Urothelium cell line (cell line): ENCODE measurements around the gene P2RX3.
"Not testable (repeated sequence)": the region's sequence is repeated elsewhere in the genome, so short reads cannot be mapped to it uniquely, and the experiment has no call there.

Source experiments
- DNase-seq: peaks from one replicate; pipeline ENCODE4 v3.0.0; 2011; ENCODE audit warnings: low spot score, mixed read lengths
- FAIRE-seq: peaks from 2 replicates; lab custom pipeline; 2011; peaks lifted over from hg19 to GRCh38; lab: Jason Lieb, UNC

Gene P2RX3

DNA sequence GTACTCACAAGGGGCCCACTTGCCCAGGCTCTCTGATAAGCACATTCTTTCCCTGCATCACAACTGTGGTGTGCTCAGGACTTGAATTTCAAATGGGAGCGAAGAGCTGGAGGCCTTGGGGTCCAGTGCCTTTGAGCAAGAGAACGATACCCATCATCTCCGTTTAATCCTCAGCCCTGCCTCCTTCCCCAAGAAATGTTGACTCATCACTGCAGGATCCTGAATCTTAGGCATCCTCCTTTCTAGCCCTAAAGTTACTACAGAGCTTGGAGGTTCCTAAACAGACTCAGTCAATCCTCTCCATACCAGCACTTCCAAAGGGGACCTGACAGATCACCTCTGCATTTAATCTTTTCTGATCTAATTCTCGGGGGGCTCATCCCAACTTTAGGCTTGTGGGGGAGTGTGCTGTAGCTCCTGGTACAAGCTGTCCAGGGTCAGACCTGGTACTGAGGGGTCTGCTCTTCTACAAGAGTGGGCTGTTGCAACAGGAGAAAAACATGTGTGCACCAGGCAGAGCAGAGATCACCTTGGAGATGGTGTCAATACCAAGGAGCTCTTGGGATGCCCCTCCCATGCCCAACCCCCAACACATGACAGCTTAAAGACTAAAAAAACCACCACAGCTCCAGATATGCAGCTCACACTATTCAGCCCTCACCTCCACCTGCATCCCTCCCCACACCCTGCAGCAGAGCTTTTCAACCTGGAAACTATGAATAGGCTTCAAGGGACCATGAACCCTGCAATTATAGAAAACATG is 56.2 kb downstream of the P2RX3 start:
- DNase-seq (no peak), FAIRE-seq (no peak)

DNA sequence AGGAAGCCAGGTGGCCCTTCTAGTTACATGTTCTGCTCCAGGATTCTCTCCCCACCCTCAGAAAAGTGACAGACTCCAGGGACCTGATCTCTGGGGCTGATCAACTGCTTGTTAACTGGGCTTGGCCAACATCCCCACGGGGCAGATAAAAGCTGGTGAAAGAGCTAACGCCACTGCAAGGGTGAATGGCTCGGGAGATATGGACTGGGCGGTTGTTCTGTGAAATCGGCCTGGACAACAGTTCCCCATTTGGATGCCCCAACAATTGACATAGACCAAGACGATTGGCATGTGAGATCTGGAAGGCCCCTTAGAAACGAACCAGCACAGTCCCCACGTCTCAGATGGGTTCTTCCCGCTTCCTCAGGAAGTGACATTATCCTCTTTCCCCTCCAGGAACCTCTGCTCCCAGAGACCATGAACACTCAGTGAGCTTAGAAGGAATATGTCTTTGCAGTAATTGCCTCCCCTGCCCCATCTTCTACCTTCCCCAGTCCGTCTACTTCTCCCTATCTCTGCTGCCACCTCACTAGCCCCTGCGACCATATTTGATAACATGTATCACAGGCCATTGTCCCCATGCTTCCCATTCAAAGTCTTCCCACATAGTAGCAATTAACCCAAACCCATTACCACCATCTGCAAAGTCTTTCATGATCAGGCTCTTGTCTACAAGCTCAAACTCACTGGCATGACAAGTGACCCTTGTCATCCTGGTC is 57.9 kb downstream of the P2RX3 start:
- no peak for DNase-seq
- no peak for FAIRE-seq

DNA sequence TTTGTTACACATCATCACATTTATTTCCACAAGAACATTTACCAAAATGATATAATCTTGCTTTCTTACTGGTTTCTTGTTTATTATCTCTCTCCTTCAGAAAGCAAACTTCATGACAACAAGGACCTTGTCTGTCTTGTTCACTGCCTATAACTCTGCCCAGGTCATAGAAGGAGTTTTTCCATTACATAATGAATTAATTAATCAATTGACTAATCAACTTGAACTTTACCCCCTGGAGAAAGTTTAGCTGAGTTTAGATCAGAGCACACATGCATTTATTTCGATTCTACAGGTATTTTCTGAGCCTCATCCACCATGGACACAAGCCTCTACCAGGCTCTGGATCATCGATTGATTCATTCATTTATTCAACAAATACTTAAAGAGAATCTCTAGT is 58.6 kb downstream of the P2RX3 start:
- FAIRE-seq: no peak

DNA sequence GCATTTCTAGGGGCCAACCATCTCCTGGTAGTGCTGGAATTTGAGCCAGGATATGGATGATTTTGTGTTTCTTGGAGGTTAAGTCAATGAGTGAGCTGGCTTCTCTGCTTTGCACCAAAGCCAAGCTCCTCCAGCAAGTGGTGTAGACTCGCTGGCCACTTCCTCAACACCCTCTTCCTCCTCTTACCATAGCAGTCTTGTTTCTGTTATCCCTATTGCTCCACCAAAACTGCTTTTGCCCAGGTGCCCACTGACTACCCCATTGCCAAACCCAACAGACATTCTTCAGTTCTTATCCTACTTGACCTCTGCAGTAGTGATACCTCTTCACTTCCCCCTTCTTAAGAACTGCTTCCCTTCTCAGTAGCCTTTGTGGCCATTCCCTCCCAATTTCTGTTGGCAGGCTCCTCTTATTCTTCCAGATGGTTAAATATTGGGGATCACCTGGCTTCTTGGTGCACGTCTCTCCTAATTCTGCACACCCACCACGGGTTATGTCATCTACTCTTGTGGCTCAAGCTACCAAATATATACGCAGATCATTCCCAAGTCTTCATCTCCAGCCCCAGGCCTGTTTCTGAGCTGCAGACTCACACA is 59.3 kb downstream of the P2RX3 start:
- DNase-seq (no peak), FAIRE-seq (no peak)

More for the DNA sequence above, 58.6 kb downstream of the P2RX3 start:
- DNase-seq: no peak

DNA sequence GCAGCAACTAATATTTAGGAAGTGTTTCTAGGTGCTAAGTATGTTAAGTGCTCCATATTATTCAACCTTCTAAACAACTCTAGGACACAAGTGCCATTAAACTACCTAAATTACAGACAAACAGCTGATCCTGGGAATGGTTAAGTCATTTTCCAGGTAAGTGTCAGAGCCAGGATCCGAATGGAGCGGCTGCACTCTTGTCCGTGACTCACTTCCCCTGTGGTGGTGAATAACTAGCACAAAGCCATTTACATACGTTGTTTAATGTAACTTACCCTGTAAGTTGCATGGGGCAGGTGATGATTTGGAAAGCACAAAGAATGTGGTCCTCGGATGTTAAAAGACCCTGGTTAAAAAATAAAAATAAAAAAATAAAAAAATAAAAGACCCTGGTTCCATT is 61.1 kb downstream of the P2RX3 start:
- FAIRE-seq: no peak
- no peak for DNase-seq

DNA sequence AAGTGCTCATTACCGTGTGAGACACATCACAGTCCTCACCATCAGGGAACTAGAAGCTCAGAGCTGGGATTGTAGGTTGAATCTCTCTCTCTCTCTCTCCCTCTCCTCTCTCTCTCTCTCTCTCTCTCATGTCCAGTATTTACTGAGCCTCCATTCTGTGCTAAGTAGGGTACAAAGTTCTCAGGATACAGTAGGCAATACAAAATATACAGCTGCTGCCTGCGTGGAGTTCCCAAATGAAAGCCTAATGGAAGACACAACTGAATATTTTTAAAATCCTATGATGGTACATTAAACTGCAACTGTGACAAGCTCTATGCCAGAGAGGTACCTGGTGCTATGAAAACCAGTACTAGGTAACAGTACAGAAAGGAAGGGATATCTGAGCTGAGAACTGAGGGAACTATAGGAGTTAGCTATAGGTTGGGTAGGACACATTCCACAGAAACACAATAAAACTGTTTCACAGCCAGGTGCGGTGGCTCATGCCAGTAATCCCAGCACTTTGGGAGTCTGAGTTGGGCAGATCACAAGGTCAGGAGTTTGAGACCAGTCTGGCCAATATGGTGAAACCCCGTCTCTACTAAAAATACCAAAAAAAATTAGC is 61.9 kb downstream of the P2RX3 start:
- FAIRE-seq (no peak), DNase-seq (no peak)

DNA sequence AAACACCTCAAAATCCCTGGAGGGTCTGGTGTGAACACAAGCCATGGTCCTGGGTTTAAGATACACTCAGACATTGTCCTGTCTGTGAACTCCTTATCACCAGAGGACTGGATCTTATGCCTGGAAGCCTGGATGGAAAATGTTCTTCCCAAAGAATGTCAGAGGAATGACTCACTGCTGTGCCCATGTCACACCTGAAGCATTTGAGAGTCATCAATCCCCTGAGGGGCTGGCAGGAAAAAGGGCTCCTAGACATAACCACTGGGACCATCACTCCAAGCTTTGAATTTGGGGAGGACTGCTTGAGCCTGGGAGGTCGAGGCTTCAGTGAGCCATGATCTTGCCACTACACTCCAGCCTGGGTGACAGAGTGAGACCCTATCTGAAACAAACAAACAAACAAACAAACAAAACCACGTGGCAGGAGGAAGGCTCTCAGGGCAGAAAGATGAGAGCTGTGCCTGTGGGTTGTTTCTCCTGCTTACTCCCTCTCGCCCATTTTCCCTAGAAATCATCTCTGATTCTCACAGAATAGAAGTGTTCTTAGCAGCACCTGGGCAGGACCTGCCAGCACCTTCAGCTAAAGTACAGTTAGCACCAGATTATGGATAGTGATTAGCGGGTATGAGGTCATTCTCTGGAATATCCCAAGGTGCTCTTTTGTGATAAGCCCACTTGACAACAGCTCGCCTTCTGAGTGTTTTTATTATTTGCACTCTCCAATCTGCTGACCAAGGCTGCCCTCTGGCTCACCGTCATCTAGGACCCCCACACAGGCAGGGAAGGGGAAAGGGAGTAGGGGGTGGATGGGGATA is 64.2 kb downstream of the P2RX3 start:
- FAIRE-seq (no peak), DNase-seq (peak; percentile 51)

DNA sequence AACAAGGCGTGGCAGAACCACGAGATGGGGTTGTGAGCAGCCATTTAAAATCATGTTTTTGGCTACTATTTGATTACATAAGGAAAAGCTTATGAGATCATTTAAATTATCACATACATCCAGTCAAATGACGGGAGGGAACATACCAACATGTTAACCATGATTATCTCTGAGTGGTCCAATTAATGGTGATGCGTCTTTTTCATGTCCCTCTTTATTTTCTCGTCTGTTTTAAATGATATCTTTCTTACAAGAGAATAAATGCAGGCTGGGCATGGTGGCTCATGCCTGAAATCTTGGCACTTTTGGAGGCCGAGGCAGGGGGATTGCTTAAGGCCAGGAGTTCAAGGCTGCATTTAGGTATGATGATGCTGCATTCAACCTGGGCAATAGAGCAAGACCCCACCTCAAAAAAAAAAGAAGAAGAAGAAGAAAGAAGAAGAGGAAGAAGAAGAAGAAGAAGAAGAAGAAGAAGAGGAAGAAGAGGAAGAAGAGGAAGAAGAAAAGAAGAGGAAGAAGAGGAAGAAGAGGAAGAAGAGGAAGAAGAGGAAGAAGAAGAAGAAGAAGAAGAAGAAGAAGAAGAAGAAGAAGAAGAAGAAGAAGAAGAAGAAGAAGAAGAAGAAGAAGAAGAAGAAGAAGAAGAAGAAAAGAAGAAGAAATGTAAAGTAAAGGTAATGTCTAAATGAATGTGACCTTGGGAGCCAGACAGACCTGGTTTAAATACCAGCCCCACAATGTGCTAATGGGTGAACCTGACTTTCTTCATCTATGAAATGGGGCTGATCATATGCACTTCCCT is 65.0 kb downstream of the P2RX3 start:
- not testable (repeated sequence) for DNase-seq, FAIRE-seq

DNA sequence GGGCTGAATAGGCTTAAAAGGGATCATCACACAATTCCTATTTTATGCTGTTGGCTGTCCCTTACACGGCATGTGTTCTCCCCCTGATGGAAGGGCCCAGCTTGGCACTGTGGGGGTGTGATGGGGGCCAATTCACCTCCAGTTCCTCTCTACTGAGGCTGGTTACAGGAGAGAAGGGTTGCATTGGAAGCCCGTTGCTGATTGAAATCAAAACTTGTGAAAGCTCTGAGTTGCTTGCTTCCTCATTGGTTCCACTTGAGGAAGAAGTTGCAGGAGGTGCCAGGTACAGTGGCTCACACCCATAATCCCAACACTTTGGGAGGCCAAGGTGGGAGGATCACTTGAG is 65.6 kb downstream of the P2RX3 start:
- FAIRE-seq (no peak), DNase-seq (no peak)

DNA sequence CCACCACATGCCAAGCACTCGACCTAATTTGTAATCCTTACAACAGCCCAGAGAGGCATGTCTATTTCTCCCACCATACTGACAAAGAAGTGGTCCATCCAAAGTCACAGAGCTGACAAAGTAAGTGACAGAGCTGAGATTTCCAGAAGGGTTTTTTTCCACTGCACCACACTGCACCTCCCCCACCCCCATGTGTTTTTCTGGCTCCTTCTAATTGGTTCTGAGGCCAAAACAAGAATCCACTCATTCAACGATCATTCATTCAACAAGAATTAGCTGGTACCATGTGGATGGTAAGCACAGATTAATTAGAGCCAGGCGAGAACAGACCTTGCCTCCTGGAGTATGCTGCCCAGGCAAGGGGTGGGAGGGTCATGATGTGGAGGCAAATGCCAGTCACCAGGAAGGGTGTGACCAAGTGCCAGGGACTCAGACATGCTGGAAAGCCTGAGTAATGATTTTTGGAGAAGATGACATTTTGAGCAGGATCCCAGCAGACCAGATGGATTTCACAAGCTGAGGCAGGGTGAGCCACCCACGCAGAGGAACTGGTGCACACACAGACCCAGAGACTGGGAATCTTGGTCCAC is 67.2 kb downstream of the P2RX3 start:
- DNase-seq (no peak), FAIRE-seq (no peak)

DNA sequence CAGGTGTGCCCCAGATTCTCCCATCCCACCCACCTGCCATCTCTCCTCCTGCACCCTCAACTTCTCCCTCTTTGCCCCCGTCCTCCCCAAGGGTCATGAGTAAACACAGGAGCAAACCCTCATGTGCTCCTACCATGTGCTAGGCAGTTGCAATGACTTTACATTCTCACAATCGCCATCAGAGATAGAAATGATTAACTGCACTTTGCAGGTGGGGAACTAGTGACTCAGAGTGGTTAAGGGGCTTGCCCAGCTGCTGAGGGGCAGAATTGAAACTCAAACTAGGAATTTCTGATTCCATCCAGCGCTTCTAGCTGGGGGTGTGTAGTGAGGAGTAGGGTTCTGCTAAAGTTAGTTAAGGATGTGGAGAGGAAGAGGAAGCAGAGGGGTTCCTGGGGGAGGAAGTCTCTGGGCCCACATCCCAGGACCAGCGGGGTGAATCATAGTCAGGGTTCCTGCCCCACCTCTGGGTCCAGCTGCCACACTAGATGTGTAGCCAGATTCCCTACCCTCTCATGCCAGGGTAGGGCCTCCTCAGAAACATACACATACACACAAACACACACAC is 68.3 kb downstream of the P2RX3 start:
- FAIRE-seq: no peak
- DNase-seq: no peak

DNA sequence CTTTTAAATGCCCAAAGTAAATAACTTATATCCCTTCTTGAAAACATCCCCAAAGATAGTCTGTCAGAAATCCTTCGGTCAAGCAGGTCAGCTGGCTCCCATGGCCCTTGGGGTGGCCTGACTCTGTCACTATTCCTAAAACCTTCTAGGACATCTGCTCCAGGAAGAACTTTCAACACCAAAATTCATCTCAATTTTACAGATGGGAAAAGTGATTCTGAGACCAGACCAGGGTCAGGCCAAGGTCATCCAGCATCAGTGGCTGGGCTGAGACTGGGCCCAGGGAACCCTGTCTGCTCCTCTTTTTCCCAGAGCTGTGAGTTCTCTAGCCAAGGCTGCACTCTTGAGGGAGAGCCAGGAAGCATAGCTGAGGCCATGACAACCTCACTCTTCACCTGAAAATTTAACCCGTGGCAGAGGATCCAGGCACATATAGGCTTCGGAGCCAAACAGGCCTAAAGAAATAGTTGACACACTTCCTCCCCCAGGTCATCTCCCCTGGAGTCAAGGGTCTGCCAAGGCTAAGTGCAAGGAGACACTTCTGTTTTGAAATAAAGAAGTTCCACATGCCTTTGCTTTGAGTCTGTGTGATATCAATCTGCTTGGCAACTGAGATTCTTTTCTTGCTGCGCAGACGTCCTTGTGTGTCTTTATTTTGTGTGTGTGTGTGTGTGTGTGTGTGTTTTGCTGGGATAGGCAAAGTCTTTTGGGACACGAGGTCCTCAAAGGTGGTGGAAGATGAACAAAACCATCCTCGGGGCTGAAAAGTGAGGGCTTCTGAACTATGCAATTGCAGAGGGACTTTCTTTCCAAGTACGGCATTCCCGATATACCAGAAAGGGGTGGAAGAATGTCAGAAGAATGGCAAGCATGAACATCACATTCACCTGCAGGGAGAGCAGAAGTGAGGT is 69.1 kb downstream of the P2RX3 start:
- FAIRE-seq: peak; percentile 32
- DNase-seq: no peak

DNA sequence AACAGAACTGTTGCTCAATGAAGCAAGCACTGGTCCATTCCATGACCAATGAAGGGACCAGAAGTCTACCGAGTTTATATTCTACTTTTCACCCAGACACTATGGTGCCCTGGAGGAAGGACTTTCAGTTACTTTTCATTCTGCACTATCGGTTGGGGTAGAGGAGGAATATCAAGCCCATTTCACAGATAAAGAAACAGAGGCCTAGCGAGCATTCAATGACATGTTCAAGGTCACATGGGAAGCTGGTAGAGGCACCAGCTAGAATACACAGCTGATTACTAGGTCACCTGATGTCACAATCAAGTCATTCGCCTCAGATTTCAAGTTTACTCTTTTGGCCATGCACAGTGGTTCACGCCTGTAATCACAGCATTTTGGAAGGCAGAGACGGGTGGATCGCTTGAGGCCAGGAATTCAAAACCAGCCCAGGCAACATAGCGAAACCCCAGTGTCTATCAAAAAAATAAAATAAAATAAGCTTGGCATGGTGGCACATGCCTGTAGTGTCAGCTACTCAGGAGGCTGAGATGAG is 69.9 kb downstream of the P2RX3 start:
- no peak for DNase-seq
- no peak for FAIRE-seq

DNA sequence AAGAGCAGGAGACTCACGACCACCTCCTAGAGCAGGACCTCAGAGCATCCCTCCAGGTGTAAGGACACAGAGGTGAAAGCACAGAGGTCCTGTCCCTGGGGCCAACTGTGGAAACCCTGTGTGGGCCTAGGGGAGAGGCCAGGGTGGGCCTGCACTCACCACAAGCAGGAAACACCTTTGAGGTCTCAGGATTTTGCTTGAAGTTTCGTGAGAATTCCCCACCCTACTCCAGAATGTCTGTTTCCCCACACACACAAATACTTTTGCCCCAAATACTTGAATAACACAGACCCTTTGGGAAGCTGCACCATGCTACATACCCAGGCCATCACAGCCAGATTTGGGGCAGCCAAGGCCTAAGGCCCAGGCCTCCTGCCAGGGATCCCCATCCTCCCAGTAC is 70.6 kb downstream of the P2RX3 start:
- no peak for DNase-seq
- no peak for FAIRE-seq

DNA sequence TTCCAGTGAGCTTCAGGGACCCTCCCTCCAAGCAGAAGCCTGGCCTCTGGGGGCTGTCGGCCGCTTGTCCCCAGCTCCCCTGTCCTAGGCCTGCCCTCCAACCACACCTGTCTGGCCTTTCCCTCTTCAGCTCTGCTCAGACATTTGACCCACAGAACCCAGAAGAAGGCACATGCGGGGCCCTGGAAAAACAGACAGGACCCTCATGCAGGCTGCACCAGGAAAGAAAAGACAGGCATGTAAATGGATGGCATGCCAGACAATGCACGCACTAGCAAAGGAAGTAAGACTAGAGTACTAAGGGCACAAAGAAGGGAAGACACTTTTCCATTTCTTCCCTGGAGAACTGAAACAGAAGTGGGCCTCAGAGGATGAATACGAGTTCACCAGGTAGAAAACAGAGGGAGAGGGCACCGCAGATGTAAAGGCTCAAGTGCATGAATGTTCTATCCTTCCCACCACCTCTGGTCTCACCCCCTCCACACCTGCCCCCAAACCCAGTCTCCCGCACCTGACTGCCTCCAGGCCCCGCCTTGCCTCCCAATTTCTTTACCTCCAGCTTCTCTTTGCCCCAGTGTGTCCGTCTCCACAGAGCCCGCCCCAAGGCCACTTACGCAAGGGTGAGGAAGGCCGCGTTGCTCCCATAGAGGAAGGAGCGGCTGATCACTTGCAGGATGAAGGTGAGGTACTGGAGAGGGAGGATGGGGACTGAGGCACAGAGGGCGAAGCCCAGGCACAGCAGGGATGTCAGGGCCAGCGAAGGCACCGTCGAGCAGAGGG is 71.4 kb downstream of the P2RX3 start:
- DNase-seq (no peak), FAIRE-seq (no peak)

DNA sequence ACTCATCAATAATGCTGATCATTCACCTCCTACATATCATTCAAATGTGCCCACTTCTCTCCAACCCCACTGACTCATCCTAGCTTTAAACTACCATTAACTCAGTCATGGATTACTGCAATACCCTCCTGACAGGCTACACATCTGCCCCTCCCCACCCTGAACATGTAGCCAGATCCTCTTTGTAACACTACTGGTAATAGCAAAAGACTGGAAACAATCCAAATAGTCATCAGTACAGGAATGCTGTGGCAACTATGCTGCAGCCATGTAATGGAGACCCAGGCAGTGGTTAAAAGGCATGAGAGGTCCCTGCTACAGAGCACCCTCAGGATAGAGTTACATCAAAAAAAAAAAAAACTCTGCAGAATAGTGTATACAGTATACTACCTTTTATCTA is 72.1 kb downstream of the P2RX3 start:
- DNase-seq (no peak), FAIRE-seq (no peak)

DNA sequence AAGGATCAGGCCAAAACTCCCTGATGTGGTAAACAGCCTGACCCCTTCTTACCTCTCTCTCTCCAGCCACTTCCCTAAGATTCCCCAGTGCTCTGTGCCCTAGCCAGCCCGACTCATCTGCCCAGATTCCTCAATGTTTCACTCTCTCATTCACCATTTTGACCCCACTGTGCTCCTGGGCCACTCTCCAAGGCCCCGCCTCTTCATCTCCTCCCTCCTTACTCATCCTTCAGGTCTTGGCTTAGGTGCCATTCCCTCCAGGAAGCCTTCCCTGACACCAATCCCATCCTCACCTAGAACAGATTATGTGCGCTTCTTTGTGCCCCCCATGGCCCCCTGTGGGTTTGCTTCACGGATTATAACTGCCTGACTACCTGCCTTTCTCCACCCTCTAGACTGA is 75.5 kb downstream of the P2RX3 start:
- FAIRE-seq: no peak
- no peak for DNase-seq
